Vagina (tissue), 2 donors: ENCODE data around the gene EPB41L2.

Experiments
- CTCF ChIP-seq, 3 experiments: fragments of 450-650 bp in 2 of 3; fragments of 200-600 bp in 1 of 3; sonication (generic) in 1 of 3; IDR thresholded peaks; one replicate each; pipeline ENCODE4 v1.5.1; 2017 to 2019; ENCODE audit warnings: antibody characterized with exemption in 3 of 3, mild to moderate bottlenecking in 2 of 3, moderate library complexity in 2 of 3
- POLR2A ChIP-seq, 2 donors: fragments of 450-650 bp; IDR thresholded peaks; one replicate each; pipeline ENCODE4 v1.6.1; 2017; ENCODE audit warnings: antibody characterized with exemption in 2 of 2, mild to moderate bottlenecking in 2 of 2, moderate library complexity in 2 of 2
- POLR2AphosphoS5 ChIP-seq, 2 donors: sonication (generic); formaldehyde crosslinking; IDR thresholded peaks; one replicate each; pipeline ENCODE4 v1.9.0; 2017; ENCODE audit warnings: antibody characterized with exemption in 2 of 2, mild to moderate bottlenecking in 2 of 2, low read depth in 1 of 2; ENCODE audit not compliant: insufficient read depth in 1 of 2

- TF ChIP-seq POLR2A (IDR thresholded peaks at IDR 0.05) (no peak), CTCF (IDR thresholded peaks at IDR 0.05) (no peak), POLR2AphosphoS5 (IDR thresholded peaks at IDR 0.05; ENCODE audit: insufficient read depth in 1 of 2, low read depth in 1 of 2) (no peak)
Observed at GRCh38 chr6:131067521-131067920, 4.5 kb upstream of the EPB41L2 start.
